Stomach smooth muscle (tissue), 2 donors: ENCODE measurements around the gene TIRAP.

ENCODE experiments used
- H3K27ac ChIP-seq: one replicate; pipeline ENCODE4 v1.7.0; 2013; ENCODE audit warnings: mild to moderate bottlenecking, low read length, inconsistent platforms
- H3K27me3 ChIP-seq, 2 donors: one replicate each; pipeline ENCODE4 v1.7.0; 2013; ENCODE audit warnings: low read length in 2 of 2; ENCODE audit not compliant: insufficient read depth in 2 of 2, control insufficient read depth in 1 of 2
- H3K36me3 ChIP-seq, 2 donors: one replicate each; pipeline ENCODE4 v1.7.0; 2013; ENCODE audit warnings: low read length in 2 of 2; ENCODE audit not compliant: control insufficient read depth in 2 of 2, insufficient read depth in 2 of 2
- H3K4me1 ChIP-seq: one replicate; pipeline ENCODE4 v1.7.0; 2013; ENCODE audit warnings: low read length; ENCODE audit not compliant: control insufficient read depth, insufficient read depth
- H3K4me3 ChIP-seq, 2 donors: one replicate each; pipeline ENCODE4 v1.7.0; 2013; ENCODE audit warnings: low read length in 2 of 2
- H3K9ac ChIP-seq, 2 donors: one replicate each; pipeline ENCODE4 v1.7.0; 2013; ENCODE audit warnings: low read length in 2 of 2, mild to moderate bottlenecking in 1 of 2
- H3K9me3 ChIP-seq, 2 donors: one replicate each; pipeline ENCODE4 v1.7.0; 2013; ENCODE audit warnings: low read length in 2 of 2; ENCODE audit not compliant: control insufficient read depth in 2 of 2
- donor health status: healthy.
- donor health status: Pancreatic carcinoma.

Gene TIRAP

GRCh38 chr11:126343051-126343450, 60.2 kb downstream of the TIRAP start:
- peaks cover 14 to 24% of the 10 kb centered on the region in 2 donors for H3K36me3 ChIP-seq

More at GRCh38 chr11:126343051-126343450, 60.2 kb downstream of the TIRAP start:
- Histone ChIP-seq H3K9ac (no peak overlapping the region), H3K4me3 (no peak overlapping the region), H3K27me3 (no peaks in the 10 kb centered on the region), H3K27ac (no peak overlapping the region), H3K4me1 (peaks cover 22% of the 10 kb centered on the region), H3K9me3 (no peaks in the 10 kb centered on the region)
